Measurements from ENCODE around the gene ARMC9. TPM values are rescaled to one million over a fixed set of nuclear protein-coding genes. Genes with fewer than 3 reads are reported as not detected.

The ARMC9 gene
- total RNA-seq, 4 donors from 2014 or later = 11.5 to 59.5 (median 14.4) TPM

- DNase-seq = no peak
- no peak for TF ChIP-seq CTCF (IDR thresholded peaks at IDR 0.05)
- TF ChIP-seq POLR2AphosphoS5 (IDR thresholded peaks at IDR 0.05) = no peak
- TF ChIP-seq EP300 (IDR thresholded peaks at IDR 0.05; ENCODE audit: low read depth) = no peak
- no peak for TF ChIP-seq POLR2A (IDR thresholded peaks at IDR 0.05)
- Histone ChIP-seq H3K27ac (no peak overlapping the region), H3K4me3 (no peak overlapping the region), H3K9me3 (no peaks in the 10 kb centered on the region), H3K36me3 (no peaks in the 10 kb centered on the region), H3K4me1 (peaks cover 0 to 8% (median 4%) of the 10 kb centered on the region in 4 donors), H3K27me3 (no peaks in the 10 kb centered on the region)
- intact Hi-C loops (cut with DNase I; ENCODE audit: low total_unique reads) (no loop called here), in situ Hi-C loops (cut with MboI; ENCODE audit: low pct_ligation_motif_present in 1 of 4, low pct_unique_long_range_greater_than_20kb in 1 of 4, low sequenced_read_pairs in 3 of 4) (no loop called here)
- 80% methylated on average over 1 to 2 of the region's 2 CpGs for whole genome bisulfite sequencing, 2 donors (ENCODE audit: low coverage in 1 of 2)
Observed at GRCh38 chr2:231341100-231341499, 142.7 kb downstream of the ARMC9 start.

GRCh38 chr2:231342061-231342711 lies 143.8 kb downstream of the ARMC9 start:
- Histone ChIP-seq H3K36me3 (no peaks in the 10 kb centered on the region), H3K4me3 (no peak overlapping the region), H3K9me3 (no peaks in the 10 kb centered on the region), H3K27ac (peak overlapping the region; percentile 3 to 25 (median 13)), H3K4me1 (peaks cover 0 to 8% (median 4%) of the 10 kb centered on the region in 4 donors), H3K27me3 (no peaks in the 10 kb centered on the region)
- DNase-seq = no peak
- 85% methylated on average over 10 to 14 of the region's 14 CpGs for WGBS, 2 donors (ENCODE audit: low coverage in 1 of 2)
- in situ Hi-C loops (cut with MboI; ENCODE audit: low pct_ligation_motif_present in 1 of 4, low pct_unique_long_range_greater_than_20kb in 1 of 4, low sequenced_read_pairs in 3 of 4) (no loop called here), intact Hi-C loops (cut with DNase I; ENCODE audit: low total_unique reads) (no loop called here)
- TF ChIP-seq CTCF (IDR thresholded peaks at IDR 0.05) = no peak
- no peak for TF ChIP-seq POLR2AphosphoS5 (IDR thresholded peaks at IDR 0.05)
- no peak for TF ChIP-seq POLR2A (IDR thresholded peaks at IDR 0.05)
- TF ChIP-seq EP300 (IDR thresholded peaks at IDR 0.05; ENCODE audit: low read depth) = no peak

GRCh38 chr2:231343006-231343710 lies 144.7 kb downstream of the ARMC9 start:
- WGBS, 2 donors (ENCODE audit: low coverage in 1 of 2) = 76 to 84% methylated on average over 2 to 4 of the region's 4 CpGs
- H3K27ac ChIP-seq = peak overlapping the region in 3 of 4 donors; percentile 14 to 40 (median 29)
- H3K36me3 ChIP-seq = no peaks in the 10 kb centered on the region
- no peak overlapping the region for H3K4me3 ChIP-seq
- TF ChIP-seq POLR2AphosphoS5 (IDR thresholded peaks at IDR 0.05) (no peak), CTCF (IDR thresholded peaks at IDR 0.05) (no peak), POLR2A (IDR thresholded peaks at IDR 0.05) (no peak), EP300 (IDR thresholded peaks at IDR 0.05; ENCODE audit: low read depth) (no peak)
- H3K4me1 ChIP-seq = peaks cover 0 to 11% (median 4%) of the 10 kb centered on the region in 4 donors
- intact Hi-C loops (cut with DNase I; ENCODE audit: low total_unique reads) (no loop called here), in situ Hi-C loops (cut with MboI; ENCODE audit: low pct_ligation_motif_present in 1 of 4, low pct_unique_long_range_greater_than_20kb in 1 of 4, low sequenced_read_pairs in 3 of 4) (no loop called here)
- no peaks in the 10 kb centered on the region for H3K9me3 ChIP-seq
- H3K27me3 ChIP-seq = no peaks in the 10 kb centered on the region
- DNase-seq = no peak

GRCh38 chr2:231343988-231344387 lies 145.6 kb downstream of the ARMC9 start:
- TF ChIP-seq POLR2A (IDR thresholded peaks at IDR 0.05) = no peak
- no peak for TF ChIP-seq CTCF (IDR thresholded peaks at IDR 0.05)
- no peak for TF ChIP-seq POLR2AphosphoS5 (IDR thresholded peaks at IDR 0.05)
- no peak for TF ChIP-seq EP300 (IDR thresholded peaks at IDR 0.05; ENCODE audit: low read depth)
- Histone ChIP-seq H3K9me3 (no peaks in the 10 kb centered on the region), H3K36me3 (no peaks in the 10 kb centered on the region), H3K27ac (no peak overlapping the region), H3K4me1 (peaks cover 0 to 17% (median 4%) of the 10 kb centered on the region in 4 donors), H3K4me3 (no peak overlapping the region), H3K27me3 (no peaks in the 10 kb centered on the region)
- intact Hi-C loops (cut with DNase I; ENCODE audit: low total_unique reads) = no loop called here
- DNase-seq = no peak
- in situ Hi-C loops (cut with MboI; ENCODE audit: low pct_ligation_motif_present in 1 of 4, low pct_unique_long_range_greater_than_20kb in 1 of 4, low sequenced_read_pairs in 3 of 4) = no loop called here
- WGBS, 2 donors (ENCODE audit: low coverage in 1 of 2) = 45 to 52% methylated on average over 3 of the region's 3 CpGs
